Right atrium auricular region (tissue), 2 donors: ENCODE data around the gene UBE2L3. TPM values are rescaled to one million over a fixed set of nuclear protein-coding genes. Genes with fewer than 3 reads are reported as not detected.

Experiments
- DNase-seq: peaks from one replicate; pipeline ENCODE4 v3.0.0-alpha.2; 2019; ENCODE audit warnings: low spot score
- H3K27ac ChIP-seq, 2 donors: fragments of 200-600 bp; sonication (generic); 1 replicate in 1 of 2; 2 replicates in 1 of 2; pipeline ENCODE4 v1.5.1; 2016 to 2019
- H3K27me3 ChIP-seq, 2 donors: fragments of 200-600 bp; sonication (generic); one replicate each; pipeline versions ENCODE4 v1.5.1 to v1.6.0; 2017 to 2019
- H3K36me3 ChIP-seq: fragments of 200-600 bp; sonication (generic); one replicate; pipeline ENCODE4 v1.5.1; 2016
- H3K4me1 ChIP-seq, 2 donors: fragments of 200-600 bp; sonication (generic); one replicate each; pipeline versions ENCODE4 v1.5.1 to v1.6.0; 2017 to 2019
- H3K4me3 ChIP-seq, 2 donors: fragments of 200-600 bp; sonication (generic); 1 replicate in 1 of 2; 2 replicates in 1 of 2; pipeline ENCODE4 v1.5.1; 2017 to 2019; ENCODE audit warnings: mild to moderate bottlenecking in 1 of 2, moderate library complexity in 1 of 2
- H3K9me3 ChIP-seq, 2 donors: fragments of 200-600 bp; sonication (generic); one replicate each; pipeline ENCODE4 v1.5.1; 2019
- CTCF ChIP-seq, 2 donors: fragments of 200-600 bp; sonication (generic); IDR thresholded peaks; one replicate each; pipeline ENCODE4 v1.5.1; 2019; ENCODE audit warnings: antibody characterized with exemption in 2 of 2
- total RNA-seq, 2 donors: library from RNA; depleted of rRNA; stranded (reverse); fragments of >200 nt; gene quantifications; one replicate each; pipeline ENCODE4 v1.1.0, GENCODE V29; 2016

Gene UBE2L3
- total RNA-seq, 2 donors from 2014 or later = 46.9 to 62.2 TPM

DNA sequence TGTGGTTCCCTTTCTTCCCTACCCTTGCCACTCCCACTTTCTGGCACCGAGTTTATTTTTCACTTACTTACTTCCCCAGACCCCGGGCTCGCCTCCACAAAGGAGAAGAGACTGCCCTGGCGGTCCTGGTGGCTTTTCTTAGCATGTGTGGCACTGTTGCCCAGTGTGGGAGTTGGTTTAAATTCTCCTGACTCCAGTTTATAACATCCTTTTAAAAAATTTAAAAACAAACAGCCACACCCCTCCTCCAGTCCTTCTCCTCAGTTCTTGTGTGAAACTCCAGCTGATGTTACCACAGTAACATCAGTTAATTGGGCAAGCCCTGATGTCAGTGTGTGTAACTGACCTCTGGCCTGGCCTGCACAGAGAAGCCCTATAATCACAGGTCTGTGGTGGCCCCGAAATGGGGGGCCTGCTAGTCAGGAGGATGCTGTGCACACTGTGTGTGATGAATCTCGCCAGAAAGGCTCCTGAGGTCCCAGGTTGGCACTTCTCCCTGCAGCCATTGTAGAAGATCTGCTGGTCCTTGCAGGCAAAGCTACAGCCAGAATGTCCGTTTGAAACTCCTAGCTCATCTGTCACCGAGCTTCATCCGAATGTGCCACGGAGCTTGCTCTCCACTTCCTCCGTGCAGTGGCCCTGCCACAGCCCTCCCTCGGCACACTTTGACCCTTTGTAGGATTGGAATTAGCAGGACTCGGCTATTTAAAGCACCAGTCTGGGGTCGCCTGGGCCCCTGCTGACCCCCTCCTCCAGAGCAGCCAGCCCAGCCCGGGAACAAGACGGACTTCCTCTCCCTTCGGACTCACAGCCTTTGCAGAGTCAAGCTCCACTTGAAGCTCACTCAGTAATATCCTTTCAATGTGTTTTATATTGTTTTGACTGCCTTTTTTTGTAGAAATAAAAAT lies 54.8 kb downstream of the UBE2L3 start:
- no peak for TF ChIP-seq CTCF (IDR thresholded peaks at IDR 0.05)
- H3K36me3 ChIP-seq = peaks cover 7% of the 10 kb centered on the region
- DNase-seq = no peak
- H3K27me3 ChIP-seq = no peaks in the 10 kb centered on the region
- H3K4me1 ChIP-seq = peaks cover 0 to 48% of the 10 kb centered on the region in 2 donors
- no peak overlapping the region for H3K4me3 ChIP-seq
- H3K9me3 ChIP-seq = no peaks in the 10 kb centered on the region
- H3K27ac ChIP-seq = no peak overlapping the region

DNA sequence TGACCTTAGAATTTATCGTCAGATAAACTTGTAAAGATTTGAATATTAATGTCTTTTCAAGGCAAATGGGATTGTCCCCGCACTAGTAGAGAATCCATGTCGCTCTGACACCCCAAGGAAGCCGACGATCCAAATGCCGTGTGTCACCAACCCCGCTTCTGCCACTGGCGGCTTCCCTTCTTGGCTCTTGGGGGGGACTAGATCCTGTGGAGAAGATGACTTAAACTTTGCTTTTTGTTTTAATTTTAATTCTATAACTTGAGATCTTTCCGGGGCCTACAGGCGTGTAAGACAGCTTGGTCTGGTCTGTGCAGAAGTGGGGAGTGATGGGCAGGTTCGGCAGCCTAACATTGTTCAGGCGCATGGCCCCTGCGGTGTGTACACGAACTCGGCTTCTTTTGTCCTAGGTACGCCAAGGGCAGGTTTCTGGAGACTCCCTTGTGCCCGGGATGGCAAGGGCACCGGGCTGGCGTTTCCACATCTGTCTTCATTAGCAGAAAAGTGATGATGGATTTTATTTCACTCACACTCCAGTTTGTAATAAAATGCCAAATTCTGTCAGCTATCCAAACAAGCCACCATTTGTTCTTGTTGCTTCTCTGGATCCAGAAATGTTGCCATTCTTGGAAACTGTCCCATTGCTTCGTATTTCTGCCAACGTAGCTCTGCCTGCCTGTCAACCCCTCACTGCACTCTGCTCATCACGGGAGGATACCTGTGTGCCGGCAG lies 55.6 kb downstream of the UBE2L3 start:
- Histone ChIP-seq H3K27me3 (no peaks in the 10 kb centered on the region), H3K4me1 (peaks cover 0 to 48% of the 10 kb centered on the region in 2 donors), H3K36me3 (peaks cover 7% of the 10 kb centered on the region), H3K27ac (peak overlapping the region; percentile 29 to 51), H3K4me3 (no peak overlapping the region), H3K9me3 (no peaks in the 10 kb centered on the region)
- no peak for TF ChIP-seq CTCF (IDR thresholded peaks at IDR 0.05)
- no peak for DNase-seq

DNA sequence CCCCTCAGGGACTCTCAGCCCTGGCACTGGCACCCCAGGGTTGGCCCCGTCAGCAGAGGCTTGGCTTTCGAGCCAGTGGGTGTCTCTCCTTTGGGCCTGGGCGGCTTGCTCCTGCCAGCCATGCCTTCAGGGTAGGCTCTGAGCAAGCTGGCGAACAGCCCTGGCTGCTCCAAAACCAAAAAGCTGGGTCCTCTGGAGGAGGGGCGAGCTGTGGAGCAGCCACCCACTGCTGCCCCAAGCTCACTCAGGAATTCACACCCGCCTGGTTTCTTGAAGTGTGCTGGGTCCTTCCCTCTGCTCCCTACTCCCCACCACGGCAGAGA lies 56.1 kb downstream of the UBE2L3 start:
- no peak for TF ChIP-seq CTCF (IDR thresholded peaks at IDR 0.05)
- no peak overlapping the region for H3K4me3 ChIP-seq
- peak overlapping the region; percentile 29 to 51 for H3K27ac ChIP-seq
- peaks cover 7% of the 10 kb centered on the region for H3K36me3 ChIP-seq
- H3K4me1 ChIP-seq = peaks cover 0 to 52% of the 10 kb centered on the region in 2 donors
- H3K9me3 ChIP-seq = no peaks in the 10 kb centered on the region
- H3K27me3 ChIP-seq = no peaks in the 10 kb centered on the region
- DNase-seq = no peak

DNA sequence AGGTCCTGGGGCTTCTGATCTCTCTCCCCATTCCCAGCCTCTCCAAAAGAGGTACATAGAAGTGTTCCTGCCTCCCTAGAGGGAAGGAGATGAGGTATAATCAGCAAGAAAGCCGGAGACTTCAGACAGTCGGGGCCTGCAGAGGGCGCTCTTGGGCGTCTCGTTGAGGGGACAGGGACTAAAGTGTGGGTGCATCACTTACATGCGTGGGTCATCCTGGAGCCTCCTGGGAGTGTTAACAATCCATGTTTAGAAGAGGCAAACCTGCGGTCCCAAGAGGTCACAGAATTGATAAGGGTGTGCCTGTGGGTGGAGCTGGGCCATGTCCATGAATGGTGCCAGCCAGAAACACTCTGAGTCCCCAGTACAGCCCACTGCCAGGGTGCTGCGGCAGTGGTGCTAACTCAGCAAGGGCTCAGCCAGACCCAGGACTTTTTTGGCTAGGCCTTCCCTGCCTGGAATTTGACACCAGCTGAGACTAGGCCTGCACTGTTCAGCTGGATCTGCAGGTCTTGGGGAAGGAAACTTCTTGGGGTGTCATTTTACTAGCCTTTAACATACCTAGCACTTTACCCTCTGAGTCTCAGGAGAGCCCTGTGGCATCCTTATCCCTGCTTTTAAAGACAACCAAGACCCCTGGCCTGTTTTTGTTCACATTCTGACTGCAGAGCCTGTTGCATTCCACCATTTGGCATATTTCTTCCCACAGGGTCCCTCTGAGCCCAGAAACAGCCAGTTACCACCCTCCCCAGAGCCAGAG lies 56.8 kb downstream of the UBE2L3 start:
- DNase-seq = no peak
- H3K4me1 ChIP-seq = peaks cover 0 to 59% of the 10 kb centered on the region in 2 donors
- TF ChIP-seq CTCF (IDR thresholded peaks at IDR 0.05) = peak in 1 of 2 donors; percentile 51

GRCh38 chr22:21624880-21625791 lies 57.6 kb downstream of the UBE2L3 start:
- TF ChIP-seq CTCF (IDR thresholded peaks at IDR 0.05) = no peak
- Histone ChIP-seq H3K9me3 (no peaks in the 10 kb centered on the region), H3K36me3 (peaks cover 7% of the 10 kb centered on the region), H3K27me3 (no peaks in the 10 kb centered on the region), H3K27ac (no peak overlapping the region), H3K4me1 (peaks cover 0 to 54% of the 10 kb centered on the region in 2 donors), H3K4me3 (no peak overlapping the region)
- no peak for DNase-seq

More for the DNA sequence above, 56.8 kb downstream of the UBE2L3 start:
- Histone ChIP-seq H3K27ac (peak overlapping the region in 1 of 2 donors; percentile 51), H3K36me3 (peaks cover 7% of the 10 kb centered on the region), H3K4me3 (no peak overlapping the region), H3K9me3 (no peaks in the 10 kb centered on the region), H3K27me3 (no peaks in the 10 kb centered on the region)
